DND-41 (cell line): Measurements from ENCODE around the gene VTI1A.

Experiments
- EZH2 ChIP-seq: IDR thresholded peaks from 3 replicates; pipeline ENCODE4 v1.6.1; 2012; ENCODE audit warnings: borderline replicate concordance, low read depth, mild to moderate bottlenecking, moderate library complexity, low read length, inconsistent platforms; ENCODE audit not compliant: severe bottlenecking
- TF ChIP-seq, protein P1 (sequence below): IDR thresholded peaks from 2 replicates; pipeline ENCODE4 v1.5.1; 2012; ENCODE audit warnings: borderline replicate concordance, low read length, moderate library complexity, mild to moderate bottlenecking; ENCODE audit not compliant: poor library complexity, severe bottlenecking; ENCODE audit errors: extremely low read depth

- TF ChIP-seq, protein P1, sequence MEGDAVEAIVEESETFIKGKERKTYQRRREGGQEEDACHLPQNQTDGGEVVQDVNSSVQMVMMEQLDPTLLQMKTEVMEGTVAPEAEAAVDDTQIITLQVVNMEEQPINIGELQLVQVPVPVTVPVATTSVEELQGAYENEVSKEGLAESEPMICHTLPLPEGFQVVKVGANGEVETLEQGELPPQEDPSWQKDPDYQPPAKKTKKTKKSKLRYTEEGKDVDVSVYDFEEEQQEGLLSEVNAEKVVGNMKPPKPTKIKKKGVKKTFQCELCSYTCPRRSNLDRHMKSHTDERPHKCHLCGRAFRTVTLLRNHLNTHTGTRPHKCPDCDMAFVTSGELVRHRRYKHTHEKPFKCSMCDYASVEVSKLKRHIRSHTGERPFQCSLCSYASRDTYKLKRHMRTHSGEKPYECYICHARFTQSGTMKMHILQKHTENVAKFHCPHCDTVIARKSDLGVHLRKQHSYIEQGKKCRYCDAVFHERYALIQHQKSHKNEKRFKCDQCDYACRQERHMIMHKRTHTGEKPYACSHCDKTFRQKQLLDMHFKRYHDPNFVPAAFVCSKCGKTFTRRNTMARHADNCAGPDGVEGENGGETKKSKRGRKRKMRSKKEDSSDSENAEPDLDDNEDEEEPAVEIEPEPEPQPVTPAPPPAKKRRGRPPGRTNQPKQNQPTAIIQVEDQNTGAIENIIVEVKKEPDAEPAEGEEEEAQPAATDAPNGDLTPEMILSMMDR = no peak
- no peak for TF ChIP-seq EZH2
Measured at GRCh38 chr10:112538168-112538567, 91.2 kb downstream of the VTI1A start.
